SK-N-SH treated with all-trans-retinoic acid at 6 μM for 48 hours (cell line): ENCODE measurements around the gene SMPD4.
"Not testable (repeated sequence)": the region's sequence is repeated elsewhere in the genome, so short reads cannot be mapped to it uniquely, and the experiment has no call there.

Experiments
- ARNTL ChIP-seq: fragments of 450-650 bp; formaldehyde crosslinking; IDR thresholded peaks from 2 replicates; pipeline ENCODE4 v1.5.0; 2020; ENCODE audit warnings: low read depth, mild to moderate bottlenecking, moderate library complexity, borderline replicate concordance
- BACH2 ChIP-seq: fragments of 250-450 bp; sonication (Bioruptor Pico); IDR thresholded peaks from 2 replicates; pipeline ENCODE4 v1.9.0; 2021; ENCODE audit warnings: mild to moderate bottlenecking, borderline replicate concordance
- CREB5 ChIP-seq: fragments of 250-450 bp; sonication (Bioruptor Pico); IDR thresholded peaks from 2 replicates; pipeline ENCODE4 v1.5.1; 2020; ENCODE audit warnings: low read depth, mild to moderate bottlenecking, moderate library complexity
- ESRRG ChIP-seq: fragments of 250-450 bp; sonication (Bioruptor Pico); IDR thresholded peaks from 2 replicates; pipeline ENCODE4 v1.6.1; 2021; ENCODE audit warnings: mild to moderate bottlenecking
- GLIS3 ChIP-seq: fragments of 250-450 bp; sonication (Bioruptor Pico); IDR thresholded peaks from 2 replicates; pipeline ENCODE4 v1.5.0; 2020; ENCODE audit warnings: mild to moderate bottlenecking, moderate library complexity
- ISL1 ChIP-seq: fragments of 250-450 bp; sonication (Bioruptor Pico); IDR thresholded peaks from 2 replicates; pipeline ENCODE4 v2.1.2; 2022; ENCODE audit warnings: mild to moderate bottlenecking, moderate library complexity
- PATZ1 ChIP-seq: fragments of 250-450 bp; sonication (Bioruptor Pico); IDR thresholded peaks from 2 replicates; pipeline ENCODE4 v1.8.0; 2020; ENCODE audit warnings: mild to moderate bottlenecking, moderate library complexity, borderline replicate concordance
- POU6F1 ChIP-seq: fragments of 250-450 bp; sonication (Bioruptor Pico); IDR thresholded peaks from 2 replicates; pipeline ENCODE4 v1.8.0; 2021; ENCODE audit warnings: low read depth, mild to moderate bottlenecking, moderate library complexity, borderline replicate concordance
- RARB ChIP-seq: fragments of 250-450 bp; sonication (Bioruptor Pico); IDR thresholded peaks from 2 replicates; pipeline ENCODE4 v1.8.0; 2021; ENCODE audit warnings: mild to moderate bottlenecking, moderate library complexity
- SNAI2 ChIP-seq: fragments of 250-450 bp; sonication (Bioruptor Pico); IDR thresholded peaks from 2 replicates; pipeline ENCODE4 v1.5.0; 2020; ENCODE audit warnings: mild to moderate bottlenecking, moderate library complexity
- TCF4 ChIP-seq: fragments of 250-450 bp; sonication (Bioruptor Pico); IDR thresholded peaks from 2 replicates; pipeline ENCODE4 v1.8.0; 2021; ENCODE audit warnings: mild to moderate bottlenecking, moderate library complexity, borderline replicate concordance
- TSHZ2 ChIP-seq: fragments of 250-450 bp; sonication (Bioruptor Pico); IDR thresholded peaks from 2 replicates; pipeline ENCODE4 v1.5.0; 2020; ENCODE audit warnings: mild to moderate bottlenecking, moderate library complexity
- ZFP30 ChIP-seq: fragments of 450-650 bp; formaldehyde crosslinking; IDR thresholded peaks from 2 replicates; pipeline ENCODE4 v1.5.0; 2022; ENCODE audit warnings: mild to moderate bottlenecking, moderate library complexity
- ZNF565 ChIP-seq: fragments of 450-650 bp; formaldehyde crosslinking; conservative IDR thresholded peaks from 2 replicates; pipeline ENCODE4 v1.5.0; 2020; ENCODE audit warnings: low read depth, mild to moderate bottlenecking, moderate library complexity

DNA sequence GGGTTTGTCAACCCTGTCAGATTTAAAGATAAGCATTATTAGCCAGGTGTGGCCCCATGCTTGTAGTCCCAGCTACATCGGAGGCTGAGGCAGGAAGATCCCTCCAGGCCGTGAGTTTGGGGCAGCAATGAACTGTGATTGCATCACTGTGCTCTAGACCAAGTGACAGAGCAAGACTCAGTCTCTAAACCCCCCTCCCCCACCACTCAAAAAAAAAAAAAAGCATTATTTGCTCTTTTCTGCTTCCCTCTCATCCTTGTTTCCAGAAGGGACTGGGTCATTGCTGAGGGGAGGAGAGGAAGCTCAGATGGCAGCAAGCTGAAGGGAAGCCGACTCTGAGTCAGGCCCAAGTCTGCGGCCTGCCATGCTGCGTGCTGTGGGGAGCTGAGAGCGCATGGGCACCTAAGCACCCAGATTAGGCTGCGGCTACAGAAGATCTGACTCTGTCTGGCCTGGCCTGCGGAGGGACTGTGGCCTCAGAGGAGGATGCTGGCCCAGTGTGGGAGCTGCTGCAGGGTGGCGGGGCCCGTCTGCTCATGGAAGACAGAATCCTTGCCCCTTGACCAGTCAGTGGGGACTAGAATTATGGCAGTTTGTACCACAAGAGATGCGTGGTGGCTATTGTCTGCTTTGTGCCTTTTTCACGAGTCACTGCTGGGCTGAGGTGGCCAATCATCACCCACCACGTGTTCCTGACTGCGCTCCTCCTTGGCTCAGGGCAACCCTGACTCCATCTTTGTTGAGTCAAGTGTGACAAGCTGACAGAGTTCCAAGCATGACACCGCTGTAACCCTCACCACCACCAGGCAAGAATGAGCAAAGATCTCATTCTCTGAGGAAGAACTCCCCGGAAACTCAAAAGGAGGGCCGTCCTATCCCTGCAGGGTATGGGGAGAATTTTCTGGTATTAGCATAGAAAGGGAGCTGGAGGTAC lies 6.7 kb upstream of the SMPD4 start:
- not testable (repeated sequence) for TF ChIP-seq GLIS3 (CRISPR knock-in tag); CREB5 (CRISPR knock-in tag); RARB (CRISPR knock-in tag); ESRRG (CRISPR knock-in tag); PATZ1; POU6F1 (CRISPR knock-in tag); SNAI2 (CRISPR knock-in tag); TSHZ2 (CRISPR knock-in tag); ARNTL; ZNF565 (CRISPR knock-in tag); TCF4 (CRISPR knock-in tag); ZFP30 (CRISPR knock-in tag); BACH2; ISL1 (CRISPR knock-in tag)
